OCI-LY7 (cell line): ENCODE measurements around the gene SPATS2L. TPM values are rescaled to one million over a fixed set of nuclear protein-coding genes. Genes with fewer than 3 reads are reported as not detected.

Experiments
- BruUV-seq: library from RNA; stranded (reverse); fragments of 400-500 nt; replicated peaks from 2 replicates; lab custom pipeline; 2021; lab: Mats Ljungman, UMichigan
- CTCF ChIA-PET: fragments of 300-600 bp; sonication (Branson Sonifier 250); formaldehyde crosslinking; loops from one replicate; lab custom pipeline; 2022; ENCODE audit warnings: antibody characterized with exemption; ENCODE audit not compliant: unreplicated experiment; lab: Charles Lee
- POLR2A ChIA-PET: fragments of 300-600 bp; sonication (Branson Sonifier 250); formaldehyde crosslinking; loops from one replicate; lab custom pipeline; 2022; ENCODE audit warnings: antibody characterized with exemption; lab: Charles Lee
- DNase-seq: peaks from one replicate; pipeline ENCODE4 v3.0.0-alpha.2; 2015; ENCODE audit warnings: low spot score
- H2AFZ ChIP-seq: fragments of 200-600 bp; sonication (generic), shearing (Covaris generic); 2 replicates; pipeline ENCODE4 v1.6.1; 2014; ENCODE audit warnings: mild to moderate bottlenecking, antibody characterized with exemption, low read length, moderate library complexity
- H3K27ac ChIP-seq: fragments of 200-600 bp; sonication (generic); 2 replicates; pipeline ENCODE4 v1.5.1; 2014; ENCODE audit warnings: mixed run types, low read depth, mild to moderate bottlenecking, moderate library complexity, low read length, inconsistent platforms; ENCODE audit not compliant: poor library complexity, severe bottlenecking
- H3K36me3 ChIP-seq: fragments of 200-600 bp; sonication (generic); 2 replicates; pipeline ENCODE4 v1.6.1; 2014; ENCODE audit warnings: mild to moderate bottlenecking, antibody characterized with exemption, low read length, moderate library complexity, mixed read lengths; ENCODE audit not compliant: insufficient read depth
- H3K4me1 ChIP-seq: fragments of 200-600 bp; sonication (generic); 2 replicates; pipeline ENCODE4 v1.5.1; 2014; ENCODE audit warnings: mild to moderate bottlenecking, low read length; ENCODE audit not compliant: insufficient read depth, poor library complexity, severe bottlenecking
- H3K4me2 ChIP-seq: fragments of 200-600 bp; sonication (generic); 2 replicates; pipeline ENCODE4 v1.6.1; 2014; ENCODE audit warnings: mild to moderate bottlenecking, low read length
- H3K4me3 ChIP-seq: fragments of 200-600 bp; sonication (generic); 2 replicates; pipeline ENCODE4 v1.5.1; 2014; ENCODE audit warnings: mild to moderate bottlenecking, low read depth, low read length; ENCODE audit not compliant: poor library complexity, severe bottlenecking
- H3K79me2 ChIP-seq: fragments of 200-600 bp; sonication (generic); 2 replicates; pipeline ENCODE4 v1.6.1; 2016; ENCODE audit warnings: low read depth, mild to moderate bottlenecking, low read length, moderate library complexity, mixed read lengths; ENCODE audit not compliant: insufficient read depth
- H3K9me2 ChIP-seq: fragments of 200-600 bp; sonication (generic); 2 replicates; pipeline ENCODE4 v1.6.1; 2016; ENCODE audit warnings: mild to moderate bottlenecking, low read length, mixed read lengths; ENCODE audit not compliant: insufficient read depth
- H3K9me3 ChIP-seq: fragments of 200-600 bp; sonication (generic); 2 replicates; pipeline ENCODE4 v1.6.1; 2014; ENCODE audit warnings: mild to moderate bottlenecking, mixed run types, low read length, mixed read lengths
- H4K20me1 ChIP-seq: fragments of 200-600 bp; sonication (generic); 2 replicates; pipeline ENCODE4 v1.6.1; 2014; ENCODE audit warnings: mild to moderate bottlenecking, antibody characterized with exemption, low read length, moderate library complexity, mixed read lengths; ENCODE audit not compliant: insufficient read depth
- CTCF ChIP-seq: fragments of 200-600 bp; sonication (generic); conservative IDR thresholded peaks from 2 replicates; pipeline ENCODE4 v1.5.1; 2014; ENCODE audit warnings: mild to moderate bottlenecking, antibody characterized with exemption, low read length, moderate library complexity, mixed read lengths
- EZH2phosphoT487 ChIP-seq: fragments of 200-600 bp; sonication (generic); IDR thresholded peaks from 2 replicates; pipeline ENCODE4 v1.6.1; 2018; ENCODE audit warnings: low read depth, borderline replicate concordance, mild to moderate bottlenecking, mixed run types, antibody characterized with exemption, low read length, moderate library complexity, mixed read lengths
- intact Hi-C: fragments of 100-400 bp; cut with micrococcal nuclease; formaldehyde crosslinking; loops from one replicate; pipeline ENCODE4 v1.10.0; 2022; ENCODE audit not compliant: unreplicated experiment
- total RNA-seq, 2 experiments: library from RNA; depleted of rRNA in 1 of 2; stranded (reverse); fragments of >200 nt in 1 of 2; shearing (Covaris generic) in 1 of 2; gene quantifications; 2 replicates each; pipeline ENCODE4 v1.2.3, GENCODE V29; 2014 to 2022

The SPATS2L gene
- total RNA-seq, 2 experiments from 2014 or later, result 3.1 to 5.2 TPM

GRCh38 chr2:200406379-200406778 lies 99.9 kb downstream of the SPATS2L start:
- intact Hi-C loops, result no loop called here
- H3K4me2 ChIP-seq, result no peak overlapping the region
- no peaks in the 10 kb centered on the region for H3K36me3 ChIP-seq
- CTCF ChIA-PET, result no interaction called here
- no peaks in the 10 kb centered on the region for H3K4me1 ChIP-seq
- no peak for DNase-seq
- TF ChIP-seq EZH2phosphoT487 (no peak), CTCF (no peak)
- no peak overlapping the region for H3K27ac ChIP-seq
- no TSS peak for BruUV-seq
- no peak overlapping the region for H2AFZ ChIP-seq
- H3K4me3 ChIP-seq, result no peak overlapping the region
- no peaks in the 10 kb centered on the region for H3K9me3 ChIP-seq
- no peaks in the 10 kb centered on the region for H3K9me2 ChIP-seq
- POLR2A ChIA-PET, result interaction anchor here (1.4 to 2.0 kb wide), 2 partner anchors 9 to 28 kb away, joined by 3 to 8 read pairs; no protein-coding TSS in a partner anchor
- no peaks in the 10 kb centered on the region for H3K79me2 ChIP-seq
- no peaks in the 10 kb centered on the region for H4K20me1 ChIP-seq

DNA sequence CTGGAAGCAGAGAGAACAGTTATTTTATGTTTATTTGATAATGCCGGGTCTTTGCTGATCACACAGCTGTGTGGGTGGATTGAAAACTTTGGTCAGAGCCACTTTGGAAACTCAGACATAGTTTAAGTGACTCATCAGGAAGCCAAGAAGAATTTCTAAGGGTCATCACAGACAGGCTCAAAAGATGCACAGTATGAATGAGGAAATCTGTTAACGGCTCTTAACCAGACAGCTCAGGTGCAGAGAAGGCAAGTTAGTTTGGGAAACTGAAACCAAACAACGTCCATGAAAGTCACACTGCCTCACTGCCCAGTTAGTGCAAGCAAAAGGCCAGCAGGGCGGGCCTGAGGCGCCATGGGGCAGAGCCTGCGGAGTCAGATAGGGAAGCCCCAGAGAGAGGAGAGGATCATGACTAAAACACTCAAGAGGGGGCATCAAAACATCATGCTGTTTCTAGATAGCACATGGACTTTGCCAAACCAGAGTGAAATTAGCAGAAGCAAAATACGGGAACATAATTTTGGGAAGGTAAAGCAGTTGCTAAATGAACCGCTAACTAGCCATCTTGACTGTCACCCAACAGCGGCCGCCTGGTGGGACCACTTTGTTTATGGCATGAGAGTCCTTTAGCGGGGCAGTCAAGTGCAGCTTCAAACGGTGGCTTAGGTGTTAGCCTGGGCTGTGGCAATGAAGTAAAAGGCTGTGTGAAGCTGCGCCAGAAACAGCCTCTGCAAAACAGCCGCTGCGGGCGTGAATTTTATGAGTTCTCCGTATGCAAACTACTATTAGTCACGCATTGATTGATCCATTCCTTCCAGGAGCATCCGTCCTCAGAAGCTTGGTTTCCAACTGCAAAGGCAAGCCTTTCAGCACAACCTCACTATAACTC lies 102.2 kb downstream of the SPATS2L start:
- no TSS peak for BruUV-seq
- no peak for TF ChIP-seq EZH2phosphoT487
- TF ChIP-seq CTCF, result no peak
- intact Hi-C loops, result no loop called here
- no peaks in the 10 kb centered on the region for H3K36me3 ChIP-seq
- no peaks in the 10 kb centered on the region for H3K9me2 ChIP-seq
- DNase-seq, result no peak
- no peak overlapping the region for H2AFZ ChIP-seq
- no peak overlapping the region for H3K4me2 ChIP-seq
- H3K9me3 ChIP-seq, result no peaks in the 10 kb centered on the region
- no peaks in the 10 kb centered on the region for H3K79me2 ChIP-seq
- no peak overlapping the region for H3K27ac ChIP-seq
- H3K4me1 ChIP-seq, result no peaks in the 10 kb centered on the region
- H4K20me1 ChIP-seq, result no peaks in the 10 kb centered on the region
- H3K4me3 ChIP-seq, result no peak overlapping the region
- POLR2A ChIA-PET, result no interaction called here
- CTCF ChIA-PET, result no interaction called here

GRCh38 chr2:200411831-200412230 lies 105.3 kb downstream of the SPATS2L start:
- CTCF ChIA-PET, result no interaction called here
- intact Hi-C loops, result no loop called here

More at GRCh38 chr2:200411831-200412230, 105.3 kb downstream of the SPATS2L start:
- no peaks in the 10 kb centered on the region for H4K20me1 ChIP-seq
- DNase-seq, result no peak
- POLR2A ChIA-PET, result interaction anchor here (1.1 kb wide), 1 partner anchor 778 kb away, joined by 4 read pairs; no protein-coding TSS in a partner anchor
- no TSS peak for BruUV-seq
- TF ChIP-seq EZH2phosphoT487, result no peak
- H3K9me3 ChIP-seq, result no peaks in the 10 kb centered on the region
- H3K4me1 ChIP-seq, result no peaks in the 10 kb centered on the region
- H3K79me2 ChIP-seq, result no peaks in the 10 kb centered on the region
- no peak overlapping the region for H3K27ac ChIP-seq
- no peak overlapping the region for H3K4me2 ChIP-seq
- no peak overlapping the region for H2AFZ ChIP-seq
- H3K36me3 ChIP-seq, result no peaks in the 10 kb centered on the region
- no peak overlapping the region for H3K4me3 ChIP-seq
- H3K9me2 ChIP-seq, result no peaks in the 10 kb centered on the region
